Measurements from ENCODE around the gene ALDH1A3. TPM values are rescaled to one million over a fixed set of nuclear protein-coding genes. Genes with fewer than 3 reads are reported as not detected.
A peak's percentile ranks its signal among the peaks of the same experiment; 100 is the strongest.

ALDH1A3 gene
- total RNA-seq, 4 donors from 2014 or later: 6.7 to 39.4 (median 17.9) TPM

- no peak for DNase-seq
These were observed 20.0 kb downstream of the ALDH1A3 start for GRCh38 chr15:100899601-100900000.

DNA sequence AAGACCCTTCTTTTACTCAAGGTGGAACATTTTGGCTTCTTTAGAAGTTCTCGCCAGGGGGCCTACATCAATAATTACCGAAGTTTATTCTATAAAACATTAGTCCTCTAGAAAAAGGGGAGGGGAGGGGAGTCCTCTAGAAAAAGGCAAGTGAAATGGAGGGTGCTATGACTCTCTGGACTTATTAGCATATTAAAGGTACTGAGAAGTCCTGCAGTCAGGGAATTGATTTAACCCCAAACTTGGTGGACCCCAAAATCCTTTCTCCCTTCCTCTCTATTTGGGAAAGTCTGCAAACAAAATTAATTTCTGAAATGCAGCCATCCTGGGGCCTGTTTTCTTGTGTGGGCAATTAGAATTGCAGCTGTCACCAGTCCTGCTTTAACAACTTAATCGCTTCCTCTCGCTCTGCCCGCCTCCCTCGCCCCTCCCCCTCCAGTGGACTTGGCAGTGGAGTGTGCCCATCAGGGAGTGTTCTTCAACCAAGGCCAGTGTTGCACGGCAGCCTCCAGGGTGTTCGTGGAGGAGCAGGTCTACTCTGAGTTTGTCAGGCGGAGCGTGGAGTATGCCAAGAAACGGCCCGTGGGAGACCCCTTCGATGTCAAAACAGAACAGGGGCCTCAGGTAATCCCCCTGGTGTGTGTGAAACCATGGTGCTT, 20.6 kb downstream of the ALDH1A3 start:
- Histone ChIP-seq H3K4me3 (no peak overlapping the region), H3K36me3 (no peaks in the 10 kb centered on the region), H3K9me3 (no peaks in the 10 kb centered on the region), H3K27me3 (no peaks in the 10 kb centered on the region), H3K27ac (peak overlapping the region; percentile 80 to 90 (median 85)), H3K4me1 (peaks cover 17 to 50% (median 29%) of the 10 kb centered on the region in 4 donors)
- DNase-seq: peak; percentile 68
- no peak for TF ChIP-seq POLR2A (IDR thresholded peaks at IDR 0.05)
- no peak for TF ChIP-seq POLR2AphosphoS5 (IDR thresholded peaks at IDR 0.05)
- TF ChIP-seq CTCF (IDR thresholded peaks at IDR 0.05): no peak
- no peak for TF ChIP-seq EP300 (IDR thresholded peaks at IDR 0.05; ENCODE audit: low read depth)
- WGBS, 2 donors (ENCODE audit: low coverage in 1 of 2): 61 to 78% methylated on average over 2 to 13 of the region's 13 CpGs
- intact Hi-C loops (cut with DNase I; ENCODE audit: low total_unique reads) (no loop called here), in situ Hi-C loops (cut with MboI; ENCODE audit: low pct_ligation_motif_present in 1 of 4, low pct_unique_long_range_greater_than_20kb in 1 of 4, low sequenced_read_pairs in 3 of 4) (loop anchor here (25.0 kb wide), 2 partner anchors 112 to 362 kb away; partner anchors contain the start of gene CHSY1 (in 4 of the 4))

More at GRCh38 chr15:100899601-100900000, 20.0 kb downstream of the ALDH1A3 start:
- no peak overlapping the region for H3K4me3 ChIP-seq
- peaks cover 17 to 50% (median 29%) of the 10 kb centered on the region in 4 donors for H3K4me1 ChIP-seq
- H3K27me3 ChIP-seq: no peaks in the 10 kb centered on the region
- TF ChIP-seq POLR2A (IDR thresholded peaks at IDR 0.05) (no peak), EP300 (IDR thresholded peaks at IDR 0.05; ENCODE audit: low read depth) (no peak), POLR2AphosphoS5 (IDR thresholded peaks at IDR 0.05) (no peak), CTCF (IDR thresholded peaks at IDR 0.05) (no peak)
- H3K9me3 ChIP-seq: no peaks in the 10 kb centered on the region
- H3K36me3 ChIP-seq: no peaks in the 10 kb centered on the region
- in situ Hi-C loops (cut with MboI; ENCODE audit: low pct_ligation_motif_present in 1 of 4, low pct_unique_long_range_greater_than_20kb in 1 of 4, low sequenced_read_pairs in 3 of 4) (no loop called here), intact Hi-C loops (cut with DNase I; ENCODE audit: low total_unique reads) (no loop called here)
- peak overlapping the region in 2 of 4 donors; percentile 11 to 23 for H3K27ac ChIP-seq
- WGBS, 2 donors (ENCODE audit: low coverage in 1 of 2): 59 to 69% methylated on average over 2 to 5 of the region's 5 CpGs

GRCh38 chr15:100900795-100901169, 21.2 kb downstream of the ALDH1A3 start:
- Histone ChIP-seq H3K4me1 (peaks cover 17 to 50% (median 29%) of the 10 kb centered on the region in 4 donors), H3K36me3 (no peaks in the 10 kb centered on the region), H3K4me3 (no peak overlapping the region), H3K27ac (peak overlapping the region; percentile 80 to 90 (median 85)), H3K9me3 (no peaks in the 10 kb centered on the region), H3K27me3 (no peaks in the 10 kb centered on the region)
- TF ChIP-seq POLR2A (IDR thresholded peaks at IDR 0.05): no peak
- TF ChIP-seq CTCF (IDR thresholded peaks at IDR 0.05): no peak
- no peak for TF ChIP-seq POLR2AphosphoS5 (IDR thresholded peaks at IDR 0.05)
- no peak for TF ChIP-seq EP300 (IDR thresholded peaks at IDR 0.05; ENCODE audit: low read depth)
- intact Hi-C loops (cut with DNase I; ENCODE audit: low total_unique reads) (no loop called here), in situ Hi-C loops (cut with MboI; ENCODE audit: low pct_ligation_motif_present in 1 of 4, low pct_unique_long_range_greater_than_20kb in 1 of 4, low sequenced_read_pairs in 3 of 4) (loop anchor here (25.0 kb wide), 2 partner anchors 112 to 362 kb away; partner anchors contain the start of gene CHSY1 (in 4 of the 4))
- 80 to 81% methylated on average over 2 to 9 of the region's 9 CpGs for WGBS, 2 donors (ENCODE audit: low coverage in 1 of 2)
- DNase-seq: no peak

GRCh38 chr15:100901296-100901695, 21.7 kb downstream of the ALDH1A3 start:
- Histone ChIP-seq H3K9me3 (no peaks in the 10 kb centered on the region), H3K27ac (peak overlapping the region; percentile 80 to 90 (median 85))
- in situ Hi-C loops (cut with MboI; ENCODE audit: low pct_ligation_motif_present in 1 of 4, low pct_unique_long_range_greater_than_20kb in 1 of 4, low sequenced_read_pairs in 3 of 4): loop anchor here (25.0 kb wide), 2 partner anchors 111 to 361 kb away; partner anchors contain the start of gene CHSY1 (in 4 of the 4)

More at GRCh38 chr15:100901296-100901695, 21.7 kb downstream of the ALDH1A3 start:
- no peak for DNase-seq
- TF ChIP-seq POLR2A (IDR thresholded peaks at IDR 0.05) (no peak), POLR2AphosphoS5 (IDR thresholded peaks at IDR 0.05) (no peak), CTCF (IDR thresholded peaks at IDR 0.05) (no peak), EP300 (IDR thresholded peaks at IDR 0.05; ENCODE audit: low read depth) (no peak)
- intact Hi-C loops (cut with DNase I; ENCODE audit: low total_unique reads): no loop called here
- H3K4me3 ChIP-seq: no peak overlapping the region
- H3K27me3 ChIP-seq: no peaks in the 10 kb centered on the region
- 49 to 61% methylated on average over 3 of the region's 3 CpGs for WGBS, 2 donors (ENCODE audit: low coverage in 1 of 2)
- peaks cover 17 to 50% (median 29%) of the 10 kb centered on the region in 4 donors for H3K4me1 ChIP-seq
- H3K36me3 ChIP-seq: no peaks in the 10 kb centered on the region
